ENCODE data around the gene ADCY5.

ADCY5 gene

GRCh38 chr3:123285066-123285465, 163.8 kb downstream of the ADCY5 start:
- no peak overlapping the region for H3K4me3 ChIP-seq (replicated peaks; ENCODE audit: low read depth, low read length)
- TF ChIP-seq CTCF (IDR thresholded peaks at IDR 0.05; ENCODE audit: low read depth, low read length, missing control alignments) = no peak
- DNase-seq (ENCODE audit: extremely low read depth, low read depth) = no peak

DNA sequence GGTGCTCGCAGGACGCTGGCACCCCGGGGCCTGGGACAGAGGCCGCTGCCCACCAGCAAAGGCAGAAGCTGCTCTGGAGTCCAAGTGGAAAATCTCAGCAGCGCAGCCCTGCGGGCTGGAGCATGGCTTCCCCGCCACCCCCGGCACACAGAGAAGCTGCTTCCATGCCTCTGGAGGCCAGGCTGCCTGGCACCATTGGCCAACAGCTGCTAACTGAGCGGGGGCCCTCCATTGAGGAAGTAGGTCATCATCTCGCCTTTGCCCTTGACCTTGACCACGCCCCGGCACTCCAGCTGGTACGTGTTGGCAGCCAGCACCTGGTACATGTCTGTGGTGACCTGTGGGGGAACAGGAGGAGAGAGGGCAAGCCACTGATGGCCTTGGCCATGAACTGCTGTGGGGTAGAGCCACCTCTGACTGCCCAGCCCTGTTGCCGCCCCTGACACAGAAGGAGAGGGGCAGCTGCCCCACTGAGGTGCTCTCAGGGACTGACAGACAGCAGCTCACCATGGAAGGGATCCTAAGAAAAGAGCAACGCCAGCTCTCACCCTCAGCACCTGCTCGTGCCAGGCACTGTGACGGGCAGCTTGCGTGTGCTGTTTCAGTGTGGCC, 164.4 kb downstream of the ADCY5 start:
- H3K4me3 ChIP-seq (replicated peaks; ENCODE audit: low read depth, low read length) = no peak overlapping the region
- no peak for DNase-seq (ENCODE audit: extremely low read depth, low read depth)
- TF ChIP-seq CTCF (IDR thresholded peaks at IDR 0.05; ENCODE audit: low read depth, low read length, missing control alignments) = no peak

- no peak for TF ChIP-seq CTCF (IDR thresholded peaks at IDR 0.05; ENCODE audit: low read depth, low read length, missing control alignments)
These were observed 165.1 kb downstream of the ADCY5 start for GRCh38 chr3:123283657-123284398.

GRCh38 chr3:123283074-123283473, 165.8 kb downstream of the ADCY5 start:
- H3K4me3 ChIP-seq (replicated peaks; ENCODE audit: low read depth, low read length) = no peak overlapping the region
- no peak for TF ChIP-seq CTCF (IDR thresholded peaks at IDR 0.05; ENCODE audit: low read depth, low read length, missing control alignments)
- no peak for DNase-seq (ENCODE audit: extremely low read depth, low read depth)

More at GRCh38 chr3:123283657-123284398, 165.1 kb downstream of the ADCY5 start:
- no peak for DNase-seq (ENCODE audit: extremely low read depth, low read depth)
- H3K4me3 ChIP-seq (replicated peaks; ENCODE audit: low read depth, low read length) = no peak overlapping the region

GRCh38 chr3:123282461-123282860, 166.4 kb downstream of the ADCY5 start:
- TF ChIP-seq CTCF (IDR thresholded peaks at IDR 0.05; ENCODE audit: low read depth, low read length, missing control alignments) = no peak
- H3K4me3 ChIP-seq (replicated peaks; ENCODE audit: low read depth, low read length) = no peak overlapping the region
- no peak for DNase-seq (ENCODE audit: extremely low read depth, low read depth)

DNA sequence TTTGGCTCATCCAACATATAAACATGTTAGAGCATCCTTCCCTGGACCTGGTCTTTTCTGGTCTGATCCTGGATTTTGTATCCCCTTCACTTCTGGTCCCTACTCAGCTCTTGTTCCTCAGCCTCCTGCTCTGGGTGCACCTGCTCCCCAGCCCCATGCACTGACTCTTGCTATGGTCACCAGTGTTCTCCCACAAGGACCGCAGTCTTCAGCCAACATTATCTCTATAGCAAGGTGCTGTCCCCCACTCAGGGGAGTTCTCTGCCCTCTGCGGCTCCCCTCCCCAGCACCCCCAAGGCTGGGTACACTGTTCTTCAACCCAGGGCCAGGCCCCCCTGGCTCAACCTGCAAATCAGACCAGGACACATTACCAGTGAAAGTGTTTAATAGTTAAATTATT, 167.0 kb downstream of the ADCY5 start:
- DNase-seq (ENCODE audit: extremely low read depth, low read depth) = no peak
- no peak for TF ChIP-seq CTCF (IDR thresholded peaks at IDR 0.05; ENCODE audit: low read depth, low read length, missing control alignments)

More for the DNA sequence above, 167.0 kb downstream of the ADCY5 start:
- H3K4me3 ChIP-seq (replicated peaks; ENCODE audit: low read depth, low read length) = no peak overlapping the region
